GM23248 (cell line): ENCODE data around the gene LTO1. TPM values are rescaled to one million over a fixed set of nuclear protein-coding genes. Genes with fewer than 3 reads are reported as not detected.

ENCODE experiments used
- DNase-seq: peaks from one replicate; pipeline ENCODE4 v3.0.0-alpha.2; 2015
- H2AFZ ChIP-seq: fragments of 200-600 bp; sonication (generic); 2 replicates; pipeline ENCODE4 v1.6.1; 2016; ENCODE audit warnings: antibody characterized with exemption
- H3F3A ChIP-seq: fragments of 200-600 bp; sonication (generic); 2 replicates; pipeline ENCODE4 v1.6.1; 2016; ENCODE audit warnings: mild to moderate bottlenecking, antibody characterized with exemption, mixed run types; ENCODE audit not compliant: insufficient read depth
- H3K27ac ChIP-seq: fragments of 200-600 bp; sonication (generic); 2 replicates; pipeline ENCODE4 v1.5.1; 2016; ENCODE audit warnings: mild to moderate bottlenecking
- H3K27me3 ChIP-seq: fragments of 200-600 bp; sonication (generic); replicated peaks from 2 replicates; pipeline ENCODE4 v1.6.1; 2016; ENCODE audit warnings: mild to moderate bottlenecking; ENCODE audit not compliant: insufficient read depth
- H3K36me3 ChIP-seq: fragments of 200-600 bp; sonication (generic); 2 replicates; pipeline ENCODE4 v1.6.1; 2016; ENCODE audit warnings: low read depth, mild to moderate bottlenecking
- H3K4me1 ChIP-seq: fragments of 200-600 bp; sonication (generic); 2 replicates; pipeline ENCODE4 v1.6.1; 2016; ENCODE audit warnings: mild to moderate bottlenecking; ENCODE audit not compliant: insufficient read depth
- H3K4me2 ChIP-seq: fragments of 200-600 bp; sonication (generic); one replicate; pipeline ENCODE4 v1.6.1; 2016; ENCODE audit warnings: mild to moderate bottlenecking; ENCODE audit not compliant: unreplicated experiment
- H3K4me3 ChIP-seq: fragments of 200-600 bp; sonication (generic); 2 replicates; pipeline ENCODE4 v1.5.1; 2016; ENCODE audit warnings: mild to moderate bottlenecking
- H3K79me2 ChIP-seq: fragments of 200-600 bp; sonication (generic); 2 replicates; pipeline ENCODE4 v1.6.1; 2016; ENCODE audit warnings: mild to moderate bottlenecking; ENCODE audit not compliant: insufficient read depth
- H3K9ac ChIP-seq: fragments of 200-600 bp; sonication (generic); 2 replicates; pipeline ENCODE4 v1.6.1; 2016; ENCODE audit warnings: mild to moderate bottlenecking
- H3K9me2 ChIP-seq: fragments of 200-600 bp; sonication (generic); 2 replicates; pipeline ENCODE4 v1.6.1; 2016; ENCODE audit warnings: mixed run types, mild to moderate bottlenecking, moderate library complexity; ENCODE audit not compliant: insufficient read depth
- H3K9me3 ChIP-seq: fragments of 200-600 bp; sonication (generic); one replicate; pipeline ENCODE4 v1.6.1; 2017; ENCODE audit warnings: low read depth
- H4K20me1 ChIP-seq: fragments of 200-600 bp; sonication (generic); 2 replicates; pipeline ENCODE4 v1.6.0; 2016; ENCODE audit not compliant: insufficient read depth
- EZH2 ChIP-seq: fragments of 200-600 bp; sonication (generic); IDR thresholded peaks from 2 replicates; pipeline ENCODE4 v1.6.1; 2018; ENCODE audit warnings: antibody characterized with exemption, mild to moderate bottlenecking; ENCODE audit not compliant: insufficient read depth, poor library complexity, severe bottlenecking
- EZH2phosphoT487 ChIP-seq: fragments of 200-600 bp; sonication (generic); IDR thresholded peaks from 2 replicates; pipeline ENCODE4 v1.6.1; 2018; ENCODE audit warnings: antibody characterized with exemption, moderate library complexity, mild to moderate bottlenecking, low read depth; ENCODE audit not compliant: insufficient read depth
- WGBS, 2 experiments: methylation state at CpG; one replicate each; pipeline ENCODE4 v1.1.6; 2015 to 2017; ENCODE audit warnings: low lambda C conversion rate in 2 of 2, low coverage in 1 of 2; ENCODE audit errors: missing lambda C conversion rate in 2 of 2; 5-methylcytosine and 5-hydroxymethylcytosine counted together
- in situ Hi-C: fragments of 300-500 bp; cut with MboI; formaldehyde crosslinking; loops from 2 replicates; pipeline ENCODE4 v1.15.0; 2020
- polyA plus RNA-seq: library from polyadenylated mRNA; unstranded; fragments of >200 nt; fragmentation: Nextera tagmentation; extraction: Ambion mirVana; gene quantifications from 2 replicates; pipeline ENCODE4 v1.2.1, GENCODE V29; 2016
- total RNA-seq: library from RNA; depleted of rRNA; stranded (reverse); fragments of >200 nt; shearing (Covaris generic); gene quantifications from 2 replicates; pipeline ENCODE4 v1.2.3, GENCODE V29; 2014; rRNA removed

LTO1 gene
- total and polyA plus RNA-seq, 2 experiments from 2014 or later, result 20.6 to 26.2 TPM

GRCh38 chr11:69618237-69618636 is 56.9 kb downstream of the LTO1 start:
- no peaks in the 10 kb centered on the region for H3F3A ChIP-seq
- in situ Hi-C loops, result no loop called here
- no peaks in the 10 kb centered on the region for H3K79me2 ChIP-seq
- no peaks in the 10 kb centered on the region for H4K20me1 ChIP-seq
- H2AFZ ChIP-seq, result no peak overlapping the region
- no peaks in the 10 kb centered on the region for H3K9me3 ChIP-seq
- H3K27me3 ChIP-seq, result no peaks in the 10 kb centered on the region
- H3K36me3 ChIP-seq, result no peaks in the 10 kb centered on the region
- no peak for DNase-seq
- H3K4me2 ChIP-seq, result no peak overlapping the region
- no peaks in the 10 kb centered on the region for H3K4me1 ChIP-seq
- no peaks in the 10 kb centered on the region for H3K9me2 ChIP-seq
- 82 to 86% methylated on average over 6 to 8 of the region's 8 CpGs for WGBS, 2 experiments
- no peak for TF ChIP-seq EZH2phosphoT487
- no peak for TF ChIP-seq EZH2
- H3K27ac ChIP-seq, result no peak overlapping the region
- no peak overlapping the region for H3K4me3 ChIP-seq
- no peak overlapping the region for H3K9ac ChIP-seq

DNA sequence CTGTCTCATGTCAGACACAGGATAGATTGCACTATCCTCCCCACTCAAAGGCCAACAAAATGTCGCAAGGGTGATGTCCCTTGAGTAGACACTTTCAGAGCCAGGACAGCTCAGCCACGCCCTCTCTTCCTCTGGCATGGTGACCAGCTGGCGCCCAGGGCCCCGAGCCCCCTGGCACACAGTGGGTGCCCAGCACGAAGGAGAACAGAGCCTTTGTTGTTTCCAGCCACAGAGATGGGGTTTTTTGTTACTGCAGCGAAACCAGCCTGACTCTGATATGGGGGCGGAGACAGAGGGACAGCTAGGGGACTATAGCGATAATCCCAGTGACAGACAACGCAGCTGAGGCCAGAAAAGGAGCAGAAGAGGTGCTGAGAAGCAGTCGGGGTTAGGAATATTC is 57.5 kb downstream of the LTO1 start:
- no peak overlapping the region for H3K9ac ChIP-seq
- no peak overlapping the region for H2AFZ ChIP-seq
- no peak for DNase-seq
- TF ChIP-seq EZH2phosphoT487 (no peak), EZH2 (no peak)
- no peaks in the 10 kb centered on the region for H3F3A ChIP-seq
- no peaks in the 10 kb centered on the region for H3K9me2 ChIP-seq
- H3K36me3 ChIP-seq, result no peaks in the 10 kb centered on the region
- H3K4me2 ChIP-seq, result no peak overlapping the region
- in situ Hi-C loops, result no loop called here
- no peaks in the 10 kb centered on the region for H4K20me1 ChIP-seq
- no peaks in the 10 kb centered on the region for H3K27me3 ChIP-seq
- H3K4me3 ChIP-seq, result no peak overlapping the region
- WGBS, 2 experiments, result 73 to 75% methylated on average over 10 of the region's 10 CpGs
- H3K9me3 ChIP-seq, result no peaks in the 10 kb centered on the region
- no peaks in the 10 kb centered on the region for H3K4me1 ChIP-seq
- H3K79me2 ChIP-seq, result no peaks in the 10 kb centered on the region
- H3K27ac ChIP-seq, result no peak overlapping the region

GRCh38 chr11:69617220-69617619 is 57.9 kb downstream of the LTO1 start:
- in situ Hi-C loops, result no loop called here
- Histone ChIP-seq H3K27me3 (no peaks in the 10 kb centered on the region), H2AFZ (no peak overlapping the region), H3K9ac (no peak overlapping the region), H3K36me3 (no peaks in the 10 kb centered on the region), H3K9me3 (no peaks in the 10 kb centered on the region), H3K4me1 (no peaks in the 10 kb centered on the region), H3K9me2 (no peaks in the 10 kb centered on the region), H3K79me2 (no peaks in the 10 kb centered on the region), H3K4me3 (no peak overlapping the region), H3K27ac (no peak overlapping the region), H3F3A (no peaks in the 10 kb centered on the region), H4K20me1 (no peaks in the 10 kb centered on the region), H3K4me2 (no peak overlapping the region)
- no peak for DNase-seq
- WGBS, 2 experiments, result 83 to 89% methylated on average over 4 of the region's 4 CpGs
- TF ChIP-seq EZH2phosphoT487 (no peak), EZH2 (no peak)

Other genes starting within 250 kb of the LTO1 start
- not detected in 2 replicates for gene LINC01488, start 193.7 kb downstream of the LTO1 start, total RNA-seq
- gene LINC01488, start 193.7 kb downstream of the LTO1 start, polyA plus RNA-seq, result not detected in 2 replicates
- gene CCND1, start 34.2 kb downstream of the LTO1 start, total RNA-seq, result 684 and 695 TPM in 2 replicates
- 1,097 and 1,184 TPM in 2 replicates for gene CCND1, start 34.2 kb downstream of the LTO1 start, polyA plus RNA-seq
- not detected in 2 replicates for gene FGF19, start 28.7 kb upstream of the LTO1 start, total RNA-seq
- gene FGF19, start 28.7 kb upstream of the LTO1 start, polyA plus RNA-seq, result not detected in 2 replicates
- gene FGF4, start 100.0 kb upstream of the LTO1 start, total RNA-seq, result not detected in 2 replicates
- gene FGF4, start 100.0 kb upstream of the LTO1 start, polyA plus RNA-seq, result not detected in 2 replicates
- not detected in 2 replicates for gene FGF3, start 144.1 kb upstream of the LTO1 start, total RNA-seq
- gene FGF3, start 144.1 kb upstream of the LTO1 start, polyA plus RNA-seq, result not detected in 2 replicates